Lower lobe of right lung (tissue), 2 donors: ENCODE data around the gene STAT4. TPM values are rescaled to one million over a fixed set of nuclear protein-coding genes. Genes with fewer than 3 reads are reported as not detected.

Experiments
- ATAC-seq, 2 donors: fragments of 200-7000 bp; cut with Tn5 transposase; one replicate each; pipeline ENCODE4 v1.9.1; 2020 to 2022; ENCODE audit warnings: mild to moderate bottlenecking in 2 of 2, moderate library complexity in 2 of 2
- DNase-seq: peaks from one replicate; pipeline ENCODE4 v3.0.0-alpha.2; 2020
- H3K27ac ChIP-seq: fragments of 200-600 bp; one replicate; pipeline ENCODE4 v1.8.0; 2022
- H3K27me3 ChIP-seq: fragments of 200-600 bp; one replicate; pipeline ENCODE4 v1.8.0; 2022; ENCODE audit warnings: low read depth
- H3K36me3 ChIP-seq: fragments of 200-600 bp; one replicate; pipeline ENCODE4 v1.8.0; 2022; ENCODE audit warnings: mild to moderate bottlenecking
- H3K4me1 ChIP-seq: fragments of 200-600 bp; one replicate; pipeline ENCODE4 v1.8.0; 2022
- H3K4me3 ChIP-seq: fragments of 200-600 bp; one replicate; pipeline ENCODE4 v1.8.0; 2022; ENCODE audit warnings: mild to moderate bottlenecking
- H3K9me3 ChIP-seq: fragments of 200-600 bp; one replicate; pipeline ENCODE4 v1.8.0; 2022
- intact Hi-C: fragments of 100-400 bp; cut with DNase I; formaldehyde crosslinking; loops from one replicate; pipeline ENCODE4 v1.11.0; 2022
- total RNA-seq: library from RNA; stranded (reverse); fragmentation: NEBNext Ultra II Directional; extraction: Animal tissue kit (Norgen Biotek cat#: 25700); gene quantifications from one replicate; pipeline ENCODE4 v1.2.1, GENCODE V29; 2021
- TF ChIP-seq, protein P1 (sequence below): fragments of 200-600 bp; IDR thresholded peaks from one replicate; pipeline ENCODE4 v1.8.0; 2022; ENCODE audit warnings: antibody characterized with exemption, mild to moderate bottlenecking
- donor health status: DM: no; HTN: yes; CAD: no; lungs with severe emphysema.

The STAT4 gene
- total RNA-seq, 1 donor from 2014 or later, result 5.8 TPM

DNA sequence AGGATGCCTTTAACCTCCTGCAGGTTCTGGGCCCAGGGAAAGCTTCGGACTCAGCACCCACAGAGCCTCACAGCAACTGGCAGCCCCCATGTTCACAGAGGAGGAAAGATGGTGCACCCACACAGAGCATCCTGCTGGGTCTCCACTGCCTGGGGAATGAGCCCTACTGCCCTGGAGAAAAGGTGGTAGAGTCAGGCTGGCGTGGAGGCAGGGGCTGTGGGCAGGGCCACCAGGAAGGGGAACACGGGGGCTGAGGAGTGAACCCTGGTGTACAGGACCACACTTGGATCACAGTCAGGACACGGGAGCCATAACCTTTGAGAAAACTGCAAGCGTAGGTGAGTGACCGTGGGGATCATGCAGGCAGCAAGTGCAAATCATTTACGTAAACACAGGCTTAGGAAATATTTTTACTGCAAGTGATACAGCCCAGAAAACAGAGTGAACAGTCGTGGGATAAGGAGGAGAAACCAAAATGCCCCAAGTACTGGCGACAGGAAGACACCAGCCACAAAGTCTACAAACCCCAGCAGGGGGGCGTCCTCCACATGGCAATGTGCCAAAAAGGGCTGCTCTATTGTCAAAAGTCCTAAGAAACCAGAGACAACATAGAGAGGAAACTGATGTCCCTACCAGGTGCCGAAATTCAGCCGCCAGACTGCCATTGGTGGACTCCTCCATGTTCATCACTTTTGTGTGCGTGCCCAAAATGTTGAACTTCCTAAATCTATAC lies 164.4 kb downstream of the STAT4 start:
- H3K4me3 ChIP-seq, result no peak overlapping the region
- DNase-seq, result no peak
- intact Hi-C loops, result no loop called here
- no peaks in the 10 kb centered on the region for H3K4me1 ChIP-seq
- no peaks in the 10 kb centered on the region for H3K9me3 ChIP-seq
- peaks cover 100% of the 10 kb centered on the region for H3K36me3 ChIP-seq
- no peaks in the 10 kb centered on the region for H3K27me3 ChIP-seq
- TF ChIP-seq, protein P1, sequence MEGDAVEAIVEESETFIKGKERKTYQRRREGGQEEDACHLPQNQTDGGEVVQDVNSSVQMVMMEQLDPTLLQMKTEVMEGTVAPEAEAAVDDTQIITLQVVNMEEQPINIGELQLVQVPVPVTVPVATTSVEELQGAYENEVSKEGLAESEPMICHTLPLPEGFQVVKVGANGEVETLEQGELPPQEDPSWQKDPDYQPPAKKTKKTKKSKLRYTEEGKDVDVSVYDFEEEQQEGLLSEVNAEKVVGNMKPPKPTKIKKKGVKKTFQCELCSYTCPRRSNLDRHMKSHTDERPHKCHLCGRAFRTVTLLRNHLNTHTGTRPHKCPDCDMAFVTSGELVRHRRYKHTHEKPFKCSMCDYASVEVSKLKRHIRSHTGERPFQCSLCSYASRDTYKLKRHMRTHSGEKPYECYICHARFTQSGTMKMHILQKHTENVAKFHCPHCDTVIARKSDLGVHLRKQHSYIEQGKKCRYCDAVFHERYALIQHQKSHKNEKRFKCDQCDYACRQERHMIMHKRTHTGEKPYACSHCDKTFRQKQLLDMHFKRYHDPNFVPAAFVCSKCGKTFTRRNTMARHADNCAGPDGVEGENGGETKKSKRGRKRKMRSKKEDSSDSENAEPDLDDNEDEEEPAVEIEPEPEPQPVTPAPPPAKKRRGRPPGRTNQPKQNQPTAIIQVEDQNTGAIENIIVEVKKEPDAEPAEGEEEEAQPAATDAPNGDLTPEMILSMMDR, result no peak
- no peak overlapping the region for H3K27ac ChIP-seq
- no peak for ATAC-seq

DNA sequence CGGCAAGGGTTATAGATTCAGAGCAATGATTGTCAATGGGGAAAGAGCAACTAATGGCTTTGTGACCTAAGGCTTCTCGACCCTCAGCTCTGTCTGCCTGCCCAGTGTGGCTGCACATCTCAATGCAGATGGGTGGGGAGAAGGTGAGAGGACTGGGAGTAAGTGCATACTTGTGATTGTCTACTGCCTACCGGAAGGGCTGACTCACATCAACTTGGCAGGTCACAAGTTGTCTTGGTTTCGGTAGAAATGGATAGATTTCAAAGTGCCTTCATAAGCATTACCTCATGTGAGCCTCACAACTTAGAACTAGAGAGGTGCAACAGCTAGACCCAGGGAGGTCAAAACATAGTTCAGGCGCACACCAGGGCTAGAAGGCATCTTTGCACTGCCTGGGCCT lies 166.2 kb downstream of the STAT4 start:
- DNase-seq (no peak), ATAC-seq (no peak)
- Histone ChIP-seq H3K4me3 (no peak overlapping the region), H3K36me3 (peaks cover 100% of the 10 kb centered on the region), H3K27ac (no peak overlapping the region), H3K27me3 (no peaks in the 10 kb centered on the region), H3K4me1 (peaks cover 11% of the 10 kb centered on the region), H3K9me3 (no peaks in the 10 kb centered on the region)
- TF ChIP-seq, protein P1, result no peak
- intact Hi-C loops, result no loop called here

DNA sequence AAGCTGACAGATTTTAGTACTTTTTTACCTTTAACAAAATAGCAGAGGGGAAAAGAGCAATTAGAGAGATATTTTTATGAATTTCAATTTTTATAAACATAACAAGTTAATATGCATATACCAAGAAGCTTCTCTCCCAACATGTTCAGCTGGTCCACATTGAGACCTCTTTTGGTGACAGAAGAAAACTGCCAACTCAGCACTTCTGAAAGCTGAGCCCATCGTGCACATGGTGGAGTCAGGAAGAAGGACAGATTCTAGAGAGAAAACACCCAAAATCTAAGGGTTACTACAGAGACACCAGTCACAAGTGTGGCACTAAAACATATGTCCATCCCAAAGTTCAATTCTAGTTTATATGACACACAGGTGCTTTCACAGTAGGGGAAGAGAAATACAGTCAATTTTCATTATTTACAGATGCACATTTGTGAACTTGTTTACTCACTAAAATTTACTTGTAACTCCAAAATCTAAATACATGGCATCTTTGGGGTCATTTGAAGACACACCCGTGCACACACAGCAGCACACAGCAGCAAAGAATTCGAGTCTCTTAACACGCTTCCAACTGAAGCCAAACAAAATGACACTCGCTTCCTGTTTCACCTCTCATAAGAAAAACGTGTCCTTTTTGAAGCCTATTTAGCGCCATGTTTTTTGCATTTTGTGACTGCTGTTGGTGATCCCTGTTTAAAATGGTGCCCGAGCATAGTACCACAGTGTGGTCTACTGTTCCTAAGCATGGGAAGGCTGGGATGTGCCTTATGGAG lies 168.3 kb downstream of the STAT4 start:
- Histone ChIP-seq H3K4me3 (no peak overlapping the region), H3K27me3 (no peaks in the 10 kb centered on the region), H3K4me1 (peaks cover 19% of the 10 kb centered on the region), H3K9me3 (no peaks in the 10 kb centered on the region), H3K27ac (no peak overlapping the region), H3K36me3 (peaks cover 100% of the 10 kb centered on the region)
- intact Hi-C loops, result no loop called here
- DNase-seq (no peak), ATAC-seq (no peak)
- TF ChIP-seq, protein P1, result no peak

DNA sequence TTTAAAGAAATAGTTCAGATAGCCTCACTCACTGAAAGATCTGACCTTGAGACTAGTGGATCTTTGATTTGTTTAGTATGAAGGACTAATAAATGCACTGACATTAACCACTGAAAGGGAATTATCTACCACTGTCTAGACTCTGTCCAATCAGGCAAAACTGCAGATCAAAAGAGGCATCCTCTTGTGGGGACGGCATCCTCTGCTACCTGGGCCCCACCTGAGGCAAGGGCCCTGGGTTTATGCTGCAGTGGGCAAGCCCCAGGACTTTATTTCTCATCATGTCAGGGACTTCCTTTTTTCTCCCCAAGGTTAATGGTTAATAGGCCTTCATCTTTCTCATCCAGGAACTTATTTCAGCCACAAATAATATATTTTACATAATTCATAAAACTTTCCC lies 169.1 kb downstream of the STAT4 start:
- TF ChIP-seq, protein P1, result no peak
- ATAC-seq, result no peak
- Histone ChIP-seq H3K4me1 (peaks cover 19% of the 10 kb centered on the region), H3K27me3 (no peaks in the 10 kb centered on the region), H3K27ac (no peak overlapping the region), H3K9me3 (no peaks in the 10 kb centered on the region), H3K36me3 (peaks cover 100% of the 10 kb centered on the region), H3K4me3 (no peak overlapping the region)
- intact Hi-C loops, result no loop called here
- DNase-seq, result no peak

DNA sequence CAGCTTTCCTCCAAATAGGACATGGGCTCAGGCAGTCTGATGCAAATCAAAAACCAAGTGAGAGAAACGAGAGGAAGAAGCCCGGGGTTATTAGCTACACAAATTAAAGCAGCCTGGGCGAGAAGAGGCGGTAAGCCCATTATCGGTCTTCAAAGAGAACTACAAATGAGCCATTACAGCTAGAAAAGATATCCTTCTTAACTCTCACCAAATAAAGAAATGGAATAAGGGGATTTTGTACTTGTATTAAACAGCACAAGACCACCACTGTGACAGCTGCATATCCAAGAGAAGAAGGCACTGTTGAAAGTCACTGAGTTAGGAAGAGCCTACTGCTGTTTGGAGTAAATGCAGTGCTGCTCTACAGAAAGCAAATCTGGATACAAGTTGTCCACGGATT lies 169.5 kb downstream of the STAT4 start:
- Histone ChIP-seq H3K9me3 (no peaks in the 10 kb centered on the region), H3K4me1 (peaks cover 19% of the 10 kb centered on the region), H3K36me3 (peaks cover 100% of the 10 kb centered on the region), H3K27ac (peak overlapping the region; percentile 76), H3K4me3 (no peak overlapping the region), H3K27me3 (no peaks in the 10 kb centered on the region)
- ATAC-seq (no peak), DNase-seq (no peak)
- TF ChIP-seq, protein P1, result no peak
- intact Hi-C loops, result no loop called here
